Peyer's patch (tissue), 4 donors: ENCODE results near the gene ARNT2.

Source experiments
- CTCF ChIP-seq, 6 experiments: fragments of 450-650 bp in 4 of 6; fragments of 200-600 bp in 2 of 6; sonication (generic) in 1 of 6; IDR thresholded peaks; one replicate each; pipeline ENCODE4 v1.5.1; 2017 to 2019; ENCODE audit warnings: antibody characterized with exemption in 6 of 6, mild to moderate bottlenecking in 3 of 6, moderate library complexity in 1 of 6
- POLR2A ChIP-seq, 2 donors: fragments of 450-650 bp; IDR thresholded peaks; one replicate each; pipeline ENCODE4 v1.5.1; 2017; ENCODE audit warnings: antibody characterized with exemption in 2 of 2, mild to moderate bottlenecking in 2 of 2, moderate library complexity in 2 of 2

GRCh38 chr15:80459380-80459779, 55.2 kb downstream of the ARNT2 start:
- no peak for TF ChIP-seq CTCF (IDR thresholded peaks at IDR 0.05)
- TF ChIP-seq POLR2A (IDR thresholded peaks at IDR 0.05) = no peak
